NB4 (cell line): ENCODE measurements around the gene PDCL3.

ENCODE experiments used
- MYC ChIP-seq: IDR thresholded peaks from 2 replicates; pipeline ENCODE4 v1.6.1; 2011; ENCODE audit warnings: low read depth, low read length
- POLR2A ChIP-seq: IDR thresholded peaks from 2 replicates; pipeline ENCODE4 v1.6.1; 2011; ENCODE audit warnings: mild to moderate bottlenecking; ENCODE audit not compliant: insufficient read length; ENCODE audit errors: extremely low read depth
- TF ChIP-seq, protein P1 (sequence below): IDR thresholded peaks from one replicate; pipeline ENCODE4 v1.5.1; 2012; ENCODE audit warnings: low read depth, low read length

- TF ChIP-seq, protein P1, sequence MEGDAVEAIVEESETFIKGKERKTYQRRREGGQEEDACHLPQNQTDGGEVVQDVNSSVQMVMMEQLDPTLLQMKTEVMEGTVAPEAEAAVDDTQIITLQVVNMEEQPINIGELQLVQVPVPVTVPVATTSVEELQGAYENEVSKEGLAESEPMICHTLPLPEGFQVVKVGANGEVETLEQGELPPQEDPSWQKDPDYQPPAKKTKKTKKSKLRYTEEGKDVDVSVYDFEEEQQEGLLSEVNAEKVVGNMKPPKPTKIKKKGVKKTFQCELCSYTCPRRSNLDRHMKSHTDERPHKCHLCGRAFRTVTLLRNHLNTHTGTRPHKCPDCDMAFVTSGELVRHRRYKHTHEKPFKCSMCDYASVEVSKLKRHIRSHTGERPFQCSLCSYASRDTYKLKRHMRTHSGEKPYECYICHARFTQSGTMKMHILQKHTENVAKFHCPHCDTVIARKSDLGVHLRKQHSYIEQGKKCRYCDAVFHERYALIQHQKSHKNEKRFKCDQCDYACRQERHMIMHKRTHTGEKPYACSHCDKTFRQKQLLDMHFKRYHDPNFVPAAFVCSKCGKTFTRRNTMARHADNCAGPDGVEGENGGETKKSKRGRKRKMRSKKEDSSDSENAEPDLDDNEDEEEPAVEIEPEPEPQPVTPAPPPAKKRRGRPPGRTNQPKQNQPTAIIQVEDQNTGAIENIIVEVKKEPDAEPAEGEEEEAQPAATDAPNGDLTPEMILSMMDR, result peak; percentile 86
- no peak for TF ChIP-seq POLR2A
- TF ChIP-seq MYC, result no peak
Measured at GRCh38 chr2:100606726-100607343, 44.0 kb downstream of the PDCL3 start.
